HepG2 (cell line): ENCODE data around the gene JOSD1. TPM values are rescaled to one million over a fixed set of nuclear protein-coding genes. Genes with fewer than 3 reads are reported as not detected.
A peak's percentile ranks its signal among the peaks of the same experiment; 100 is the strongest.

Source experiments
- ATF7 ChIP-seq, 2 experiments: fragments of 450-650 bp in 1 of 2; sonication (generic) in 1 of 2; formaldehyde crosslinking in 1 of 2; IDR thresholded peaks; 2 replicates each; pipeline versions ENCODE4 v1.4.0 to v1.6.1; 2016 to 2020; ENCODE audit warnings: antibody characterized with exemption in 1 of 2, mild to moderate bottlenecking in 1 of 2, missing genetic modification reagents in 1 of 2
- CENPX ChIP-seq: sonication (generic); formaldehyde crosslinking; IDR thresholded peaks from 2 replicates; pipeline ENCODE4 v1.9.0; 2021; ENCODE audit warnings: mild to moderate bottlenecking, missing genetic modification reagents, moderate library complexity
- DNMT1 ChIP-seq: sonication (generic); formaldehyde crosslinking; IDR thresholded peaks from 2 replicates; pipeline ENCODE4 v1.5.1; 2020; ENCODE audit warnings: mild to moderate bottlenecking, missing genetic modification reagents
- ELK4 ChIP-seq: sonication (generic); formaldehyde crosslinking; IDR thresholded peaks from 2 replicates; pipeline ENCODE4 v1.9.0; 2021; ENCODE audit warnings: missing genetic modification reagents, borderline replicate concordance
- HDAC1 ChIP-seq: sonication (generic); formaldehyde crosslinking; IDR thresholded peaks from 2 replicates; pipeline ENCODE4 v1.5.1; 2020; ENCODE audit warnings: mild to moderate bottlenecking, missing genetic modification reagents
- HNF1B ChIP-seq: sonication (generic); formaldehyde crosslinking; IDR thresholded peaks from 2 replicates; pipeline ENCODE4 v1.5.1; 2020; ENCODE audit warnings: mild to moderate bottlenecking, moderate library complexity, missing genetic modification reagents
- HOXA5 ChIP-seq: sonication (generic); formaldehyde crosslinking; IDR thresholded peaks from 2 replicates; pipeline ENCODE4 v1.4.0; 2020; ENCODE audit warnings: missing genetic modification reagents
- IRF2 ChIP-seq: IDR thresholded peaks from 2 replicates; pipeline ENCODE4 v1.6.1; 2018; ENCODE audit warnings: missing genetic modification reagents, missing compliant biosample characterization
- MTF1 ChIP-seq: sonication (generic); formaldehyde crosslinking; IDR thresholded peaks from 2 replicates; pipeline ENCODE4 v1.5.0; 2020; ENCODE audit warnings: missing genetic modification reagents
- NR2C2 ChIP-seq: sonication (generic); formaldehyde crosslinking; IDR thresholded peaks from 2 replicates; pipeline ENCODE4 v1.4.0; 2020; ENCODE audit warnings: missing genetic modification reagents, mild to moderate bottlenecking, moderate library complexity, borderline replicate concordance
- POLR2AphosphoS5 ChIP-seq: IDR thresholded peaks from 2 replicates; pipeline ENCODE4 v1.6.1; 2012; ENCODE audit warnings: low read depth, low read length
- RORA ChIP-seq: sonication (generic); formaldehyde crosslinking; IDR thresholded peaks from 2 replicates; pipeline ENCODE4 v1.5.0; 2020; ENCODE audit warnings: mild to moderate bottlenecking, missing genetic modification reagents, moderate library complexity
- TBX3 ChIP-seq: fragments of 450-650 bp; IDR thresholded peaks from 2 replicates; pipeline ENCODE4 v1.6.1; 2017; ENCODE audit warnings: antibody characterized with exemption, mild to moderate bottlenecking, inconsistent platforms, borderline replicate concordance
- TFAP4 ChIP-seq: sonication (generic); IDR thresholded peaks from 2 replicates; pipeline ENCODE4 v1.6.1; 2016; ENCODE audit warnings: low read depth, borderline replicate concordance
- TFDP2 ChIP-seq: sonication (generic); formaldehyde crosslinking; IDR thresholded peaks from 2 replicates; pipeline ENCODE4 v1.4.0; 2020; ENCODE audit warnings: missing genetic modification reagents
- ZBTB37 ChIP-seq: sonication (generic); formaldehyde crosslinking; IDR thresholded peaks from 2 replicates; pipeline ENCODE4 v1.4.0; 2020; ENCODE audit warnings: mild to moderate bottlenecking, missing genetic modification reagents
- ZNF121 ChIP-seq: sonication (generic); formaldehyde crosslinking; IDR thresholded peaks from 2 replicates; pipeline ENCODE4 v1.5.0; 2020; ENCODE audit warnings: mild to moderate bottlenecking, missing genetic modification reagents
- ZNF17 ChIP-seq: sonication (generic); formaldehyde crosslinking; IDR thresholded peaks from 2 replicates; pipeline ENCODE4 v1.5.0; 2020; ENCODE audit warnings: mild to moderate bottlenecking, missing genetic modification reagents
- ZNF512 ChIP-seq: sonication (generic); formaldehyde crosslinking; IDR thresholded peaks from 2 replicates; pipeline ENCODE4 v1.4.0; 2020; ENCODE audit warnings: mild to moderate bottlenecking, missing genetic modification reagents
- ZNF598 ChIP-seq: sonication (generic); formaldehyde crosslinking; IDR thresholded peaks from 2 replicates; pipeline ENCODE4 v1.5.1; 2020; ENCODE audit warnings: mild to moderate bottlenecking, missing genetic modification reagents, borderline replicate concordance
- ZNF703 ChIP-seq: sonication (generic); formaldehyde crosslinking; IDR thresholded peaks from 2 replicates; pipeline ENCODE4 v1.5.1; 2020; ENCODE audit warnings: missing genetic modification reagents, mild to moderate bottlenecking, moderate library complexity, borderline replicate concordance
- polyA plus RNA-seq, 8 experiments: library from polyadenylated mRNA; depleted of rRNA in 3 of 8; stranded (reverse) in 7 of 8; unstranded in 1 of 8; fragments of >200 nt; fragmentation: Illumina TruSeq in 4 of 8; extraction: Trizol in 4 of 8; gene quantifications; 2 replicates each; pipeline versions ENCODE4 v1.2.1 to v1.2.3, GENCODE V29; 2011 to 2016; ENCODE audit warnings: low read depth in 4 of 8, missing spikeins in 1 of 8, mixed read lengths in 1 of 8; ENCODE audit not compliant: insufficient read depth in 1 of 8
- total RNA-seq, 5 experiments: library from RNA; depleted of rRNA; stranded (reverse); fragments of >200 nt; fragmentation: Illumina TruSeq; extraction: Trizol; gene quantifications; 2 replicates each; pipeline ENCODE4 v1.2.3, GENCODE V29; 2016; ENCODE audit warnings: low read depth in 1 of 5

The JOSD1 gene
- total and polyA plus RNA-seq, 2 of the 13 experiments (the other 11 are each of a cell fraction or from before 2014, with no cell fraction given) = 31.7 to 38.4 TPM

- TF ChIP-seq ELK4 (CRISPR knock-in tag) (no peak; the same call in 1 of the 2 replicates), RORA (CRISPR knock-in tag) (no peak), CENPX (CRISPR knock-in tag) (no peak), ATF7 (IDR thresholded peaks at IDR 0.05) (peak; percentile 74), ATF7 (CRISPR knock-in tag; IDR thresholded peaks at IDR 0.05) (no peak), ZNF703 (CRISPR knock-in tag) (no peak), IRF2 (no peak), HDAC1 (no peak; the same call in 1 of the 2 replicates), MTF1 (CRISPR knock-in tag) (no peak), TFAP4 (no peak), HOXA5 (CRISPR knock-in tag) (peak; percentile 67; the same call in 1 of the 2 replicates), ZNF512 (no peak), ZNF598 (CRISPR knock-in tag) (0 out of 2 replicates have a peak, but pooled peaks have one; percentile 44), ZBTB37 (CRISPR knock-in tag) (no peak), HNF1B (CRISPR knock-in tag) (peak; percentile 70; the same call in 1 of the 2 replicates), TFDP2 (CRISPR knock-in tag) (peak; percentile 64; the same call in 1 of the 2 replicates), TBX3 (no peak), NR2C2 (peak; percentile 24), ZNF121 (no peak), POLR2AphosphoS5 (peak; percentile 60), DNMT1 (no peak), ZNF17 (no peak)
Observed at GRCh38 chr22:38656256-38657044, 44.3 kb downstream of the JOSD1 start, which contains the start of the genes CBY1 and FAM227A (continued).
